Naive thymus-derived CD8-positive, alpha-beta T cell (primary cell): ENCODE results near the gene CATSPER3. TPM values are rescaled to one million over a fixed set of nuclear protein-coding genes. Genes with fewer than 3 reads are reported as not detected.

Source experiments
- ATAC-seq, 2 donors: fragments of 150-1000 bp; cut with Tn5 transposase in 1 of 2; sonication (Bioruptor Pico), chemical (Tn5 transposase) in 1 of 2; 1 replicate in 1 of 2; 2 replicates in 1 of 2; pipeline ENCODE4 v1.10.0; 2021; ENCODE audit warnings: mild to moderate bottlenecking in 2 of 2, moderate library complexity in 2 of 2
- POLR2A ChIA-PET: fragments of 350-600 bp; sonication (Branson Sonifier 250); formaldehyde crosslinking; loops from one replicate; lab custom pipeline; 2021; ENCODE audit warnings: antibody characterized with exemption; lab: Charles Lee
- DNase-seq, 10 donors: peaks; one replicate each; pipeline versions ENCODE4 v3.0.0 to v3.0.0-alpha.2; 2020 to 2022
- H3K27ac Mint-ChIP-seq, 10 donors: one replicate each; pipeline ENCODE4 v1.8.0; 2020 to 2022; ENCODE audit warnings: mild to moderate bottlenecking in 10 of 10, mixed read lengths in 10 of 10, moderate library complexity in 4 of 10, inconsistent platforms in 1 of 10
- H3K27me3 Mint-ChIP-seq, 5 donors: one replicate each; pipeline ENCODE4 v1.8.0; 2021 to 2022; ENCODE audit warnings: mixed read lengths in 5 of 5
- H3K36me3 Mint-ChIP-seq, 3 donors: one replicate each; pipeline ENCODE4 v1.8.0; 2020 to 2022; ENCODE audit warnings: mixed read lengths in 3 of 3, mild to moderate bottlenecking in 2 of 3, inconsistent platforms in 1 of 3
- H3K4me1 Mint-ChIP-seq, 4 donors: one replicate each; pipeline ENCODE4 v1.8.0; 2021 to 2022; ENCODE audit warnings: mixed read lengths in 4 of 4
- H3K4me3 Mint-ChIP-seq, 10 donors: one replicate each; pipeline ENCODE4 v1.8.0; 2020 to 2022; ENCODE audit warnings: mild to moderate bottlenecking in 10 of 10, mixed read lengths in 10 of 10, moderate library complexity in 6 of 10, inconsistent platforms in 1 of 10
- H3K9me3 Mint-ChIP-seq, 9 donors: one replicate each; pipeline ENCODE4 v1.8.0; 2020 to 2022; ENCODE audit warnings: mixed read lengths in 9 of 9, mild to moderate bottlenecking in 3 of 9, inconsistent platforms in 1 of 9, moderate library complexity in 1 of 9
- polyA plus RNA-seq, 3 donors: library from polyadenylated mRNA; unstranded; fragments of 300-500 nt; fragmentation: Illumina TruSeq; gene quantifications; one replicate each; pipeline ENCODE4 v1.2.3, GENCODE V29; 2021
- total RNA-seq, 8 experiments: library from RNA in 2 of 8; stranded (reverse) in 2 of 8; gene quantifications; one replicate each; pipeline ENCODE4 v1.2.3 and lab custom pipeline; 2021 to 2026

CATSPER3 gene
- total and polyA plus RNA-seq, 5 experiments from 2014 or later: 0.67 to 0.80 (median 0.78) TPM; not detected in 2

DNA sequence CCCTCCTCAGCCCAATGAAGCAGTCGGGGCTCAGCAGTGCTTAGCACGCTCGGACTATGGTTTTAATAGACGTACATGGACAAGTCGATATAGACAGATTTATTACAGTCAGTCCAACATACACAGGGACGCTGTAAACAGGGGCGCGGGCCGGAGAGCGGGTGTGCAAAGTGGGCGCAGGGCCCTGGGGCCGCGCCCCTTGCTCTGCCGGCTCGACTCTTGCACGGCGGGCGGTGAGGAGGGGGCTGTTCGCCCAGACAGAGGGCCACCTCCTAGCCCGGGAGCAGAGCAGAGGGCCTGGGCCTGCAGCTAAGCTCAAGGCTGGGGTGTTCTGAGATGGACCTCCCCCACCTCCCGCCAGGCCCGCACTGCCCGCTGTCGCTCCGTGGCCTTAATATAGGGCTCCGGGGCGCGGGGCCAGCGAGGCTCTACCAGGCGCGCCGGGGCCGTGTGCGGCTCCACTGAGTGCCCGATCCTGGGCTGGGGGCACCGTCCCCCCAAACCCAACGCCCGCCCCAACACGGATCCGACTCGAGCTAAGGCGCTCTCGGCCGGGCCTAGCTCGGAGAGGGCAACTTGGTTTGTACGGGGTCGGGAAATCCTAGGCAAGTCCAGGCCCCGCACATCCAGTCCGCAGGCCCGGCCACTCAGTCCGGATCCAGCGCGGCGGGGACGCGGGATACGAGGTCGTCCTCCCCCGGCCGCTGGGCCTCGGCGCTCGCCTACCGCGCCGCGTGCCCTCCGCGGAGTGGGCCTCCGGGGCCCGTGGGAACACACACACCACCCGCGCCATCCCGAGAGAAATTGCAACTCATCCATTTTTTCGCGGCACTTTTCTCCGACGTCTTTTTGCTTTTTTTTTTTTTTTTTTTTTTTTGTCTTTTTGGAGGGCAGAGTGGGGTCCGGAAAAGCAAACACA, 60.2 kb downstream of the CATSPER3 start:
- no peak overlapping the region for H3K4me3 Mint-ChIP-seq
- H3K36me3 Mint-ChIP-seq: peaks cover 3 to 11% (median 6%) of the 10 kb centered on the region in 3 donors
- H3K27ac Mint-ChIP-seq: no peak overlapping the region
- H3K27me3 Mint-ChIP-seq: peaks cover 31 to 67% (median 55%) of the 10 kb centered on the region in 5 donors
- ATAC-seq: no peak
- H3K4me1 Mint-ChIP-seq: peaks cover 15 to 41% (median 29%) of the 10 kb centered on the region in 4 donors
- no peak for DNase-seq
- POLR2A ChIA-PET: no interaction called here
- peaks cover 0 to 6% (median 1%) of the 10 kb centered on the region in 9 donors for H3K9me3 Mint-ChIP-seq

GRCh38 chr5:135028791-135029476, 61.2 kb downstream of the CATSPER3 start:
- H3K9me3 Mint-ChIP-seq: peaks cover 0 to 6% (median 1%) of the 10 kb centered on the region in 9 donors
- H3K27me3 Mint-ChIP-seq: peaks cover 31 to 75% (median 56%) of the 10 kb centered on the region in 5 donors
- peaks cover 18 to 47% (median 33%) of the 10 kb centered on the region in 4 donors for H3K4me1 Mint-ChIP-seq
- DNase-seq (no peak), ATAC-seq (no peak)
- H3K27ac Mint-ChIP-seq: peak overlapping the region in 1 of 10 donors; percentile 10
- POLR2A ChIA-PET: no interaction called here
- H3K36me3 Mint-ChIP-seq: peaks cover 1 to 11% (median 6%) of the 10 kb centered on the region in 3 donors
- peak overlapping the region in 8 of 10 donors; percentile 20 to 63 (median 35) for H3K4me3 Mint-ChIP-seq

DNA sequence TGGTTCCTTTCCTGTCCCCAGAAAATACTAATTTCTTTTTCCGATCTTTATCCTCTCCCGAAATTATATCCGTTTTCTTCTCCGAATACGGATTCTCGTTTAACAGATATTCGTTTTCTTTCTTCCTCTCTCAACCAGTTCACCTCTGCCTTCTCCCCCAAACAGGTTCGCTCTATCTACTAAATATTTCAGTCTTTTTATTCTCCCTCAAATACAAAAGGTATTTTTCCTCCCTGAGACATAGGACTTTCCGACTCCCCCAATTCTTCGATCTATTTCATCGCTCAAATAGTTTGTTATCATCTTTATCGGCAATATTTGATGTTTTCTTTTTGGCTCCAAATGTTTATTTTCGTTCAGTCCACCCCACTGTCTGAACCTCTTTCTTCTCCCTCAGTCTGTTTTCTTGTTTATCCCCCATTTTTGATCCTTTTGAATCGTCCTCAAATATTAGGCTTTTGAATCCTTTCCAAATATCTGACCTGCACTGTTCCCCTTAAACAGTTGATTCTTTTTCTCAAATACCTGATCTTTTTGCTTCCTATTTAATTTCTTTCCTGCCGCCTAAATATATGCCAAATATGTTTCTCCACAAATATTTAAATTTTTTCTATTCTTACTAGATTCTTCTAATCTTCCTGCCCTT, 61.9 kb downstream of the CATSPER3 start:
- peak overlapping the region in 3 of 10 donors; percentile 10 to 81 (median 50) for H3K27ac Mint-ChIP-seq
- no peak for ATAC-seq
- POLR2A ChIA-PET: no interaction called here
- H3K9me3 Mint-ChIP-seq: peaks cover 0 to 6% (median 0%) of the 10 kb centered on the region in 9 donors
- peaks cover 20 to 52% (median 35%) of the 10 kb centered on the region in 4 donors for H3K4me1 Mint-ChIP-seq
- peaks cover 33 to 78% (median 56%) of the 10 kb centered on the region in 5 donors for H3K27me3 Mint-ChIP-seq
- no peak for DNase-seq
- peak overlapping the region in 7 of 10 donors; percentile 6 to 63 (median 53) for H3K4me3 Mint-ChIP-seq
- peaks cover 1 to 11% (median 6%) of the 10 kb centered on the region in 3 donors for H3K36me3 Mint-ChIP-seq

GRCh38 chr5:135030123-135030955, 62.6 kb downstream of the CATSPER3 start:
- Mint-ChIP-seq H3K4me3 (peak overlapping the region in 6 of 10 donors; percentile 7 to 75 (median 54)), H3K36me3 (peaks cover 1 to 13% (median 6%) of the 10 kb centered on the region in 3 donors), H3K9me3 (peaks cover 0 to 6% (median 0%) of the 10 kb centered on the region in 9 donors), H3K4me1 (peaks cover 24 to 59% (median 41%) of the 10 kb centered on the region in 4 donors), H3K27ac (peak overlapping the region in 1 of 10 donors; percentile 10), H3K27me3 (peaks cover 40 to 86% (median 60%) of the 10 kb centered on the region in 5 donors)
- ATAC-seq (no peak), DNase-seq (no peak)
- POLR2A ChIA-PET: interaction anchor here (0.6 kb wide), 1 partner anchor 380 kb away, joined by 5 read pairs; no protein-coding TSS in a partner anchor

- H3K4me1 Mint-ChIP-seq: peaks cover 24 to 60% (median 41%) of the 10 kb centered on the region in 4 donors
- ATAC-seq: peak; percentile 43 to 46
- H3K9me3 Mint-ChIP-seq: peaks cover 0 to 6% (median 0%) of the 10 kb centered on the region in 9 donors
- no peak for DNase-seq
- peak overlapping the region in 8 of 10 donors; percentile 19 to 81 (median 64) for H3K4me3 Mint-ChIP-seq
- POLR2A ChIA-PET: interaction anchor here (0.6 kb wide), 1 partner anchor 381 kb away, joined by 5 read pairs; no protein-coding TSS in a partner anchor
- H3K36me3 Mint-ChIP-seq: peaks cover 1 to 13% (median 6%) of the 10 kb centered on the region in 3 donors
- peaks cover 44 to 89% (median 63%) of the 10 kb centered on the region in 5 donors for H3K27me3 Mint-ChIP-seq
- peak overlapping the region in 1 of 10 donors; percentile 41 for H3K27ac Mint-ChIP-seq
Observed at GRCh38 chr5:135030956-135031812, 63.5 kb downstream of the CATSPER3 start.

GRCh38 chr5:135031813-135032694, 64.3 kb downstream of the CATSPER3 start:
- Mint-ChIP-seq H3K4me1 (peaks cover 24 to 60% (median 43%) of the 10 kb centered on the region in 4 donors), H3K36me3 (peaks cover 1 to 13% (median 6%) of the 10 kb centered on the region in 3 donors), H3K4me3 (peak overlapping the region; percentile 29 to 81 (median 76)), H3K9me3 (peaks cover 0 to 6% (median 0%) of the 10 kb centered on the region in 9 donors), H3K27ac (peak overlapping the region in 1 of 10 donors; percentile 41), H3K27me3 (peaks cover 45 to 89% (median 64%) of the 10 kb centered on the region in 5 donors)
- DNase-seq (no peak), ATAC-seq (no peak)
- POLR2A ChIA-PET: no interaction called here

GRCh38 chr5:135032695-135032998, 64.9 kb downstream of the CATSPER3 start:
- Mint-ChIP-seq H3K4me1 (peaks cover 24 to 60% (median 42%) of the 10 kb centered on the region in 4 donors), H3K36me3 (peaks cover 1 to 9% (median 6%) of the 10 kb centered on the region in 3 donors)

GRCh38 chr5:135032999-135033861, 65.5 kb downstream of the CATSPER3 start:
- peaks cover 24 to 60% (median 42%) of the 10 kb centered on the region in 4 donors for H3K4me1 Mint-ChIP-seq
- POLR2A ChIA-PET: no interaction called here
- H3K4me3 Mint-ChIP-seq: peak overlapping the region; percentile 68 to 92 (median 80)
- peaks cover 0 to 6% (median 0%) of the 10 kb centered on the region in 9 donors for H3K9me3 Mint-ChIP-seq
- no peak overlapping the region for H3K27ac Mint-ChIP-seq
- peaks cover 45 to 94% (median 66%) of the 10 kb centered on the region in 5 donors for H3K27me3 Mint-ChIP-seq
- ATAC-seq (peak; percentile 35 to 38), DNase-seq (no peak)
- H3K36me3 Mint-ChIP-seq: peaks cover 1 to 9% (median 6%) of the 10 kb centered on the region in 3 donors

More at GRCh38 chr5:135032695-135032998, 64.9 kb downstream of the CATSPER3 start:
- Mint-ChIP-seq H3K27me3 (peaks cover 43 to 89% (median 62%) of the 10 kb centered on the region in 5 donors), H3K27ac (no peak overlapping the region), H3K4me3 (peak overlapping the region; percentile 12 to 81 (median 76)), H3K9me3 (peaks cover 0 to 6% (median 0%) of the 10 kb centered on the region in 9 donors)
- ATAC-seq: no peak
- POLR2A ChIA-PET: no interaction called here
- DNase-seq: no peak

- Mint-ChIP-seq H3K4me1 (peaks cover 24 to 57% (median 46%) of the 10 kb centered on the region in 4 donors), H3K9me3 (peaks cover 0 to 6% (median 0%) of the 10 kb centered on the region in 9 donors), H3K4me3 (peak within 1 kb of the TSS; percentile 68 to 92 (median 82)), H3K36me3 (peaks cover under 1 to 7% (median 6%) of the 10 kb centered on the region in 3 donors), H3K27me3 (peaks cover 45 to 94% (median 70%) of the 10 kb centered on the region in 5 donors), H3K27ac (no peak within 1 kb of the TSS)
- DNase-seq (no peak), ATAC-seq (peak; percentile 17 to 24)
- POLR2A ChIA-PET: no interaction called here
Observed at GRCh38 chr5:135033901-135034235, 66.2 kb downstream of the CATSPER3 start, which contains the start of gene PITX1. TSS of gene PITX1 (minus strand) at chr5:135034228. CDS start at chr5:135033881, 347 bp downstream.
